Measurements from ENCODE around the gene UFM1. TPM values are rescaled to one million over a fixed set of nuclear protein-coding genes. Genes with fewer than 3 reads are reported as not detected.
"Not testable (repeated sequence)": the region's sequence is repeated elsewhere in the genome, so short reads cannot be mapped to it uniquely, and the experiment has no call there.

Gene UFM1
- 65.3 and 134 TPM in 2 replicates for total RNA-seq (ENCODE audit: low replicate concordance)

- H3K4me3 ChIP-seq (ENCODE audit: low read depth, low read length) = peak within 1 kb of the TSS; percentile 88
- DNase-seq (ENCODE audit: low read depth) = peak; percentile 98
- TF ChIP-seq CTCF (IDR thresholded peaks at IDR 0.05; ENCODE audit: insufficient read depth, low read length) = no peak
Measured at GRCh38 chr13:38349390-38350113, at the start of gene UFM1. Gene UFM1, plus strand, starts transcription at chr13:38349851. Its CDS starts 69 bp downstream, at chr13:38349920.

- DNase-seq (ENCODE audit: low read depth) = no peak
- no peak overlapping the region for H3K4me3 ChIP-seq (ENCODE audit: low read depth, low read length)
- TF ChIP-seq CTCF (IDR thresholded peaks at IDR 0.05; ENCODE audit: insufficient read depth, low read length) = no peak
Measured at GRCh38 chr13:38301236-38301635, 48.4 kb upstream of the UFM1 start.

- no peak overlapping the region for H3K4me3 ChIP-seq (ENCODE audit: low read depth, low read length)
- no peak for TF ChIP-seq CTCF (IDR thresholded peaks at IDR 0.05; ENCODE audit: insufficient read depth, low read length)
- DNase-seq (ENCODE audit: low read depth) = no peak
Measured at GRCh38 chr13:38303816-38304320, 45.8 kb upstream of the UFM1 start.

GRCh38 chr13:38308736-38309135 lies 40.9 kb upstream of the UFM1 start:
- peak; percentile 26 for DNase-seq (ENCODE audit: low read depth)
- H3K4me3 ChIP-seq (ENCODE audit: low read depth, low read length) = no peak overlapping the region
- no peak for TF ChIP-seq CTCF (IDR thresholded peaks at IDR 0.05; ENCODE audit: insufficient read depth, low read length)

- no peak for TF ChIP-seq CTCF (IDR thresholded peaks at IDR 0.05; ENCODE audit: insufficient read depth, low read length)
- DNase-seq (ENCODE audit: low read depth) = no peak
- no peak overlapping the region for H3K4me3 ChIP-seq (ENCODE audit: low read depth, low read length)
Measured at GRCh38 chr13:38309397-38309796, 40.3 kb upstream of the UFM1 start.

- not testable (repeated sequence) for H3K4me3 ChIP-seq (ENCODE audit: low read depth, low read length); DNase-seq (ENCODE audit: low read depth)
Measured at GRCh38 chr13:38311175-38311574, 38.5 kb upstream of the UFM1 start.

GRCh38 chr13:38316129-38316528 lies 33.5 kb upstream of the UFM1 start:
- no peak for DNase-seq (ENCODE audit: low read depth)
- H3K4me3 ChIP-seq (ENCODE audit: low read depth, low read length) = no peak overlapping the region
- no peak for TF ChIP-seq CTCF (IDR thresholded peaks at IDR 0.05; ENCODE audit: insufficient read depth, low read length)

Measured in fibroblast of the aortic adventitia (primary cell).